GM12874 (cell line): ENCODE results near the gene PHF13.

Experiments
- CTCF ChIP-seq: IDR thresholded peaks from 2 replicates; pipeline ENCODE4 v1.5.1; 2011; ENCODE audit warnings: low read depth, mild to moderate bottlenecking, control low read depth, low read length, moderate library complexity; ENCODE audit not compliant: insufficient read depth

The PHF13 gene

GRCh38 chr1:6614019-6614928, 743 bp downstream of the PHF13 start:
- TF ChIP-seq CTCF, result no peak

GRCh38 chr1:6614929-6615785, 1.6 kb downstream of the PHF13 start:
- no peak for TF ChIP-seq CTCF

- TF ChIP-seq CTCF, result no peak
Observed at GRCh38 chr1:6619045-6619444, 5.5 kb downstream of the PHF13 start.

- no peak for TF ChIP-seq CTCF
Observed at GRCh38 chr1:6621429-6622391, 8.2 kb downstream of the PHF13 start.

GRCh38 chr1:6622396-6623152, 9.0 kb downstream of the PHF13 start:
- no peak for TF ChIP-seq CTCF

- TF ChIP-seq CTCF, result no peak
Observed at GRCh38 chr1:6623269-6623965, 9.9 kb downstream of the PHF13 start.
